GM19193 (cell line): ENCODE measurements around the gene C4orf33.

Experiments
- POLR2A ChIP-seq: IDR thresholded peaks from 4 replicates; pipeline ENCODE4 v1.6.1; 2011; ENCODE audit not compliant: insufficient read depth, insufficient read length; ENCODE audit errors: extremely low read depth

C4orf33 gene

GRCh38 chr4:129110931-129111330 lies 15.0 kb downstream of the C4orf33 start:
- TF ChIP-seq POLR2A = no peak

DNA sequence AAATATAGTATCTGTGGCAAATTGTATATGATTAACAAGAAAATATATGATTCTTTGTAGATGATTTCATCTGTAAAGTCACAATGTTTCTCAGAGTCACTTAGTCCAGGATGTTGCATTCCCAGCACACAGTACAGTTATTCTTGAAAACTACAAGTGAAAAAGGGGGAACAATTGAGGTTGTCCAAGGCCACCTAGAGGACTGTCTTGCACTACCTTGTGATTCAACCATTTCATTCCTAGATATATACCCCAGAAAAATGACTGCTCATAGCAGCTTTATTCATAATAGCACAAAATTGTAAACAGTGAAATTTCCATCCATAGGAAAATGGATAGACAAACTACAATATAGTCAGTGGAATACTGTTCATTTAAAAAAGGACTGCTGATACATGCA lies 16.0 kb downstream of the C4orf33 start:
- TF ChIP-seq POLR2A = no peak

DNA sequence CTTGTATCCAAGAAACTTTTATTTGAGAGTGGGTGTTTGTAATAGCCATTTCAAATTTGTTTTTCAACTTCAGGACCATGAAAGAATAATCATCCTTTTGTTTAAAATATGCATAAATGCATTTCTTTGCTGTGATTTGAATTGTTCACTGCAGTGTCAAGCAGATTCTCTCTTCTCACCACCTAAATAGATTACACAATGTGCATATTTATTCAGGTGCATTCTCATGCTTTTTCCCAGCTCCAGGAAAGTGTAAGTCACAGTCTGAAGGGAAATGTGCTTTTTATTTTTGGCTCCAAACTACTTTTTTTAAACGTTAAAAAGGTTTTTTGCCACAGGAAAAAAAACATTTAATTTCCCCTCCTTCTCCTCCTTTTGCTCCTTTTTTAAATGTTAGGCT lies 17.5 kb downstream of the C4orf33 start:
- no peak for TF ChIP-seq POLR2A

GRCh38 chr4:129113919-129114318 lies 18.0 kb downstream of the C4orf33 start:
- no peak for TF ChIP-seq POLR2A

DNA sequence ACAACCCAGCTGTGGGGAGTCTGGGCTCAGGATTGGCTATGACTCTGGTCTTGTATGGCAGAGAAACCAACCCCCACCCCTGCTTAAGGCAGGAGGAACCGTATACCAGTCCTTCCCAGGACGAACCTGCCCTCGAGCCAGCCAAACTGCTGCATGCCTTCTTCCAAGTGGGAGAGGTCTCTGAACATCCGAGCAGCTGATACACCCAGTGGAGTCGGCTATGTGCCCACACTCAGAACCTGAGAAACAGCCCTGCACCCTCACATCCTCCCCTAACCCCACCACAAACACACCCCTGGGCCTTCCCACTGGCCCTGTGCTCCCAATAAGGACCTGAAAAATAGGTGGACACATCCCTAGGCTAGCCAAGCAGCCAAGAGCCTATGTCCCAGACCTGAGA lies 21.8 kb downstream of the C4orf33 start:
- no peak for TF ChIP-seq POLR2A

GRCh38 chr4:129129143-129129542 lies 33.2 kb downstream of the C4orf33 start:
- no peak for TF ChIP-seq POLR2A

DNA sequence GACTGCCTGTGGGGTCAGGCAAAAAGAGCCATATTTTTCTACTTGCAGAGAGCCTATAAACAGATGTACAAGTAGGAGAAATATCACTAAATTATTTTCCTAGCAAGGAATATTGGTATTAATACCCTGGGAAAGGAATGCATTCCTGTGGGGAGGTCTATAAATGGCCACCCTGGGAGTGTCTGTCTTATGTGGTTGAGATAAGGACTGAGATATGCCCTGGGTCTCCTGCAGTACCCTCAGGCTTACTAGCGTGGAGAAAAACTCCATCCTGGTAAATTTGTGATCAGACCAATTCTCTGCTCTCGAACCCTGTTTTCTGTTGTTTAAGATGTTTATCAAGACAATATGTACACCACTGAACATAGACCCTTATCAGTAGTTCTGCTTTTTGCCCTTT lies 35.4 kb downstream of the C4orf33 start:
- TF ChIP-seq POLR2A = no peak

GRCh38 chr4:129136433-129136832 lies 40.5 kb downstream of the C4orf33 start:
- TF ChIP-seq POLR2A = no peak

- no peak for TF ChIP-seq POLR2A
Measured at GRCh38 chr4:129138810-129139496, 43.0 kb downstream of the C4orf33 start.

GRCh38 chr4:129140521-129140920 lies 44.6 kb downstream of the C4orf33 start:
- TF ChIP-seq POLR2A = no peak

DNA sequence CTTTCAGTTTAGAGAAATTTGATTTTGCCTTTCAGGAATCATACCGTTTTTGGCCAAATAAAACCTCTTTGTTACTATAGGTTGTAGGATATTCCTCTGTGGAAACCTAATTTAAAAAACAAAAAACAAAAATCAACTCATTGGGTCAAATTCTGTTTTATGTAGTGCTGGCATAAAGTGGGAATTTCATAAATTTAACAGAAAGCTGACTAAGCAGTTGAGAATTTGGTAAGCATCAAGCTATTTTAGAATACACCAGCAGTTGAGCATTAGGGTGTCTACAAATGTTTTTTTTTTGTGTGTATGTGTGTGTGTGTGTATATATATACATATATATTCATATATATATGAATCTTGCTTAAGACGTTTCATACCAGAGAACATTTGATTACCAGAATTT lies 47.4 kb downstream of the C4orf33 start:
- no peak for TF ChIP-seq POLR2A

GRCh38 chr4:129144755-129145206 lies 48.8 kb downstream of the C4orf33 start:
- TF ChIP-seq POLR2A = no peak

- TF ChIP-seq POLR2A = no peak
Measured at GRCh38 chr4:129145222-129145730, 49.3 kb downstream of the C4orf33 start.

DNA sequence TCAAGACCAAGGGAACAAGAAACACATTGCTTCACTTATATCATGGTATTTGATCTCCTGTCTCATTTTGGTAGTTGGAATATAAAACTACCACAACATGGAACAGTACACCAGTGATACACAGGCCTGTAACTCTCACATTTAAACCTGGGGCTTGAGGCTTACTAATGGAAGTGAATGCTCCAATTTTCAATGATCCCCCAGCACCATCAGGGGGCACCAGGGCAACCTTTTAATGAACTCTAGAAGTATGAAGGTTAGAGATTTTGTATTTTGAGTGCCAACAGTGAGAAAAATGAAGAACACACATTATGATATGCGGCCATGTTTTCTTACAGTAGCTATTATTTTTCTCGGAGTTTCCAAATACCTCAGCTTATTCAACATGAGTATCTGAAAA lies 50.7 kb downstream of the C4orf33 start:
- TF ChIP-seq POLR2A = no peak

- TF ChIP-seq POLR2A = no peak
Measured at GRCh38 chr4:129148892-129149291, 52.9 kb downstream of the C4orf33 start.

DNA sequence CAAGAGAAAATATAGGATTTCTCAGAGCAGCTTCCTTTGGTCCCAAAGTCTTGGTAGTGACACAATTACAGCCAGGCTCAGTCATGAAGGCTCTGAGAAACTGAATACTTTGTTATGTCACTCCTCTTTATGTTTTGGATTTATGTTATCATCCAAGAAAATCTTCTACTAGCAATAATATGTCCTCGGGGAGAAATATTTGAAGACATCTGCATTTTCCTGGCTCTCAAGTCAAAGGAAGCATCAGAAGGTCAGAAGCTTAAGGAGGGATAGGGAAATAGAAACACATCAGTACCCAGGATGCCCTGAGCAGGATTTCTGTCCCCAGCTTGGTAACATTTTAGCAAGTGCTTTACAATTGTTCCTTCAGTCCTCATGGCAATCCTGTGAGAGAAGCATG lies 54.0 kb downstream of the C4orf33 start:
- TF ChIP-seq POLR2A = no peak

DNA sequence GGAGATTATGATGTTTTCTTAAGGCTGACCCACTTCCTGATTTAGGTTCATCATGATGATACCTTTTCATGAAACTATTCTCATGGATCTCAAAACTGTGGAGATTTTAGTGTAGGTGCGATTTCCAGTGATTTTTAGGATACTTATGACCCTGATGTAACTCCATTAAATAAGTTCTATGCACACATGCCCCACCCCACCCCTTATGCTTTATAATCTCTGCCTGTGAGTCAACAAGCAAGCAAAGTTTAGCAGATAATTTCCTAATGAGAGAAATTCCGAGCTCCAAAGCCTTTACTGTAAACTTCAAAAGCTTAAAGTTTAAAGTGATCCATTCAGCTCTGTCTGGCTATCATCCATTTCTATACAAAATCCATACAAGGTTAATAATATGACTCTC lies 56.4 kb downstream of the C4orf33 start:
- no peak for TF ChIP-seq POLR2A
